GM23248 (cell line): ENCODE data around the gene COL18A1. TPM values are rescaled to one million over a fixed set of nuclear protein-coding genes. Genes with fewer than 3 reads are reported as not detected.

ENCODE experiments used
- DNase-seq: peaks from one replicate; pipeline ENCODE4 v3.0.0-alpha.2; 2015
- H2AFZ ChIP-seq: fragments of 200-600 bp; sonication (generic); 2 replicates; pipeline ENCODE4 v1.6.1; 2016; ENCODE audit warnings: antibody characterized with exemption
- H3F3A ChIP-seq: fragments of 200-600 bp; sonication (generic); 2 replicates; pipeline ENCODE4 v1.6.1; 2016; ENCODE audit warnings: mild to moderate bottlenecking, antibody characterized with exemption, mixed run types; ENCODE audit not compliant: insufficient read depth
- H3K27ac ChIP-seq: fragments of 200-600 bp; sonication (generic); 2 replicates; pipeline ENCODE4 v1.5.1; 2016; ENCODE audit warnings: mild to moderate bottlenecking
- H3K27me3 ChIP-seq: fragments of 200-600 bp; sonication (generic); replicated peaks from 2 replicates; pipeline ENCODE4 v1.6.1; 2016; ENCODE audit warnings: mild to moderate bottlenecking; ENCODE audit not compliant: insufficient read depth
- H3K36me3 ChIP-seq: fragments of 200-600 bp; sonication (generic); 2 replicates; pipeline ENCODE4 v1.6.1; 2016; ENCODE audit warnings: low read depth, mild to moderate bottlenecking
- H3K4me1 ChIP-seq: fragments of 200-600 bp; sonication (generic); 2 replicates; pipeline ENCODE4 v1.6.1; 2016; ENCODE audit warnings: mild to moderate bottlenecking; ENCODE audit not compliant: insufficient read depth
- H3K4me2 ChIP-seq: fragments of 200-600 bp; sonication (generic); one replicate; pipeline ENCODE4 v1.6.1; 2016; ENCODE audit warnings: mild to moderate bottlenecking; ENCODE audit not compliant: unreplicated experiment
- H3K4me3 ChIP-seq: fragments of 200-600 bp; sonication (generic); 2 replicates; pipeline ENCODE4 v1.5.1; 2016; ENCODE audit warnings: mild to moderate bottlenecking
- H3K79me2 ChIP-seq: fragments of 200-600 bp; sonication (generic); 2 replicates; pipeline ENCODE4 v1.6.1; 2016; ENCODE audit warnings: mild to moderate bottlenecking; ENCODE audit not compliant: insufficient read depth
- H3K9ac ChIP-seq: fragments of 200-600 bp; sonication (generic); 2 replicates; pipeline ENCODE4 v1.6.1; 2016; ENCODE audit warnings: mild to moderate bottlenecking
- H3K9me2 ChIP-seq: fragments of 200-600 bp; sonication (generic); 2 replicates; pipeline ENCODE4 v1.6.1; 2016; ENCODE audit warnings: mixed run types, mild to moderate bottlenecking, moderate library complexity; ENCODE audit not compliant: insufficient read depth
- H3K9me3 ChIP-seq: fragments of 200-600 bp; sonication (generic); one replicate; pipeline ENCODE4 v1.6.1; 2017; ENCODE audit warnings: low read depth
- H4K20me1 ChIP-seq: fragments of 200-600 bp; sonication (generic); 2 replicates; pipeline ENCODE4 v1.6.0; 2016; ENCODE audit not compliant: insufficient read depth
- EZH2 ChIP-seq: fragments of 200-600 bp; sonication (generic); IDR thresholded peaks from 2 replicates; pipeline ENCODE4 v1.6.1; 2018; ENCODE audit warnings: antibody characterized with exemption, mild to moderate bottlenecking; ENCODE audit not compliant: insufficient read depth, poor library complexity, severe bottlenecking
- EZH2phosphoT487 ChIP-seq: fragments of 200-600 bp; sonication (generic); IDR thresholded peaks from 2 replicates; pipeline ENCODE4 v1.6.1; 2018; ENCODE audit warnings: antibody characterized with exemption, moderate library complexity, mild to moderate bottlenecking, low read depth; ENCODE audit not compliant: insufficient read depth
- WGBS, 2 experiments: methylation state at CpG; one replicate each; pipeline ENCODE4 v1.1.6; 2015 to 2017; ENCODE audit warnings: low lambda C conversion rate in 2 of 2, low coverage in 1 of 2; ENCODE audit errors: missing lambda C conversion rate in 2 of 2; 5-methylcytosine and 5-hydroxymethylcytosine counted together
- in situ Hi-C: fragments of 300-500 bp; cut with MboI; formaldehyde crosslinking; loops from 2 replicates; pipeline ENCODE4 v1.15.0; 2020
- polyA plus RNA-seq: library from polyadenylated mRNA; unstranded; fragments of >200 nt; fragmentation: Nextera tagmentation; extraction: Ambion mirVana; gene quantifications from 2 replicates; pipeline ENCODE4 v1.2.1, GENCODE V29; 2016
- total RNA-seq: library from RNA; depleted of rRNA; stranded (reverse); fragments of >200 nt; shearing (Covaris generic); gene quantifications from 2 replicates; pipeline ENCODE4 v1.2.3, GENCODE V29; 2014

Gene COL18A1
- total and polyA plus RNA-seq, 2 experiments from 2014 or later, result 1.7 to 30.5 TPM

GRCh38 chr21:45420061-45421041, 15.4 kb downstream of the COL18A1 start:
- no peak overlapping the region for H2AFZ ChIP-seq

DNA sequence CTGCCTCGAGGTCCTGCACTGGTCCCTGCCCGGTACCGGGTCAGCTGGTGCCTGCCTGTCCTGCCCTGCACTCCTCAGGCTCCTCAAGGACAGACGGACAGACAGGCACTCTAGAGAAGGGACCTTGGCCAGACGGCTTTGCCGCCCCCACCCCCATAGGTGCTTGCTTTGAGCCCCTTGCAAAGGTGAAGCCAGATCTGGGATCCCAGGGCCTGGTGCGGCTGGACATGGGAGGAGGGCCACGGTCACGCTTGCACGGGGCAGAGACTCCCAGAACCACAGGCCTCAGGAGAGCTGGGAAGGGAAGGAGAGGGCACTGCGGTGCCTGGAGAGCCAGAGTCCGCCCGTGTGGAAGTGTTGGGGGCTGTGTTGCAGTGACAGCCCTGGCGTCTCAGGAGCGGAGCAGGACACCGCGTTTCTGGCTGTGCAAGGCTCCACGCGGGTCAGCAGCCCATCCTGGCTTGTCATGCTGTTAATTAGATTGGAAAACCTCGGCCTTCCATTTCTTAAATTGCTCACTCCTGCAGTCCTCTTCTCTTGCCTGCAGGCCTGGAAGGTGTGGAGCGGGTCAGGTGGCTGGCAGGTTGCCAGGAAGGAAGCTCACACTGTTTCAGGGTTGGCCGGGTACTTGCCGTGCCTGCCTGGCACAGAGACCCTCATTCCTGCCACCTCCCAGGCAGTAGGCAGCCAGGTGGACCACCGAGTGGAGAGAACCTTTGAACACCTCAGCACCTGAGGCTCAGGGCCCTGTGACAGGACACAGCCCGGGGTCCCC, 16.3 kb downstream of the COL18A1 start:
- Histone ChIP-seq H3K4me3 (no peak overlapping the region), H3K9me2 (no peaks in the 10 kb centered on the region), H3K4me2 (no peak overlapping the region), H3K36me3 (no peaks in the 10 kb centered on the region), H3K79me2 (no peaks in the 10 kb centered on the region), H3K9me3 (no peaks in the 10 kb centered on the region), H3K27me3 (no peaks in the 10 kb centered on the region), H3K27ac (no peak overlapping the region), H3K4me1 (no peaks in the 10 kb centered on the region), H3K9ac (no peak overlapping the region), H2AFZ (no peak overlapping the region), H3F3A (no peaks in the 10 kb centered on the region), H4K20me1 (no peaks in the 10 kb centered on the region)
- no peak for DNase-seq
- WGBS, 2 experiments, result 92 to 93% methylated on average over 22 to 25 of the region's 25 CpGs
- in situ Hi-C loops, result no loop called here
- no peak for TF ChIP-seq EZH2phosphoT487
- no peak for TF ChIP-seq EZH2

More at GRCh38 chr21:45420061-45421041, 15.4 kb downstream of the COL18A1 start:
- Histone ChIP-seq H3K27ac (no peak overlapping the region), H4K20me1 (no peaks in the 10 kb centered on the region), H3K4me3 (no peak overlapping the region), H3K36me3 (no peaks in the 10 kb centered on the region), H3K9ac (no peak overlapping the region), H3K9me3 (no peaks in the 10 kb centered on the region), H3K9me2 (no peaks in the 10 kb centered on the region), H3K79me2 (no peaks in the 10 kb centered on the region), H3K27me3 (no peaks in the 10 kb centered on the region), H3F3A (no peaks in the 10 kb centered on the region), H3K4me2 (no peak overlapping the region), H3K4me1 (no peaks in the 10 kb centered on the region)
- in situ Hi-C loops, result no loop called here
- DNase-seq, result no peak
- TF ChIP-seq EZH2 (no peak), EZH2phosphoT487 (no peak)
- 66 to 67% methylated on average over 31 to 36 of the region's 36 CpGs for WGBS, 2 experiments

DNA sequence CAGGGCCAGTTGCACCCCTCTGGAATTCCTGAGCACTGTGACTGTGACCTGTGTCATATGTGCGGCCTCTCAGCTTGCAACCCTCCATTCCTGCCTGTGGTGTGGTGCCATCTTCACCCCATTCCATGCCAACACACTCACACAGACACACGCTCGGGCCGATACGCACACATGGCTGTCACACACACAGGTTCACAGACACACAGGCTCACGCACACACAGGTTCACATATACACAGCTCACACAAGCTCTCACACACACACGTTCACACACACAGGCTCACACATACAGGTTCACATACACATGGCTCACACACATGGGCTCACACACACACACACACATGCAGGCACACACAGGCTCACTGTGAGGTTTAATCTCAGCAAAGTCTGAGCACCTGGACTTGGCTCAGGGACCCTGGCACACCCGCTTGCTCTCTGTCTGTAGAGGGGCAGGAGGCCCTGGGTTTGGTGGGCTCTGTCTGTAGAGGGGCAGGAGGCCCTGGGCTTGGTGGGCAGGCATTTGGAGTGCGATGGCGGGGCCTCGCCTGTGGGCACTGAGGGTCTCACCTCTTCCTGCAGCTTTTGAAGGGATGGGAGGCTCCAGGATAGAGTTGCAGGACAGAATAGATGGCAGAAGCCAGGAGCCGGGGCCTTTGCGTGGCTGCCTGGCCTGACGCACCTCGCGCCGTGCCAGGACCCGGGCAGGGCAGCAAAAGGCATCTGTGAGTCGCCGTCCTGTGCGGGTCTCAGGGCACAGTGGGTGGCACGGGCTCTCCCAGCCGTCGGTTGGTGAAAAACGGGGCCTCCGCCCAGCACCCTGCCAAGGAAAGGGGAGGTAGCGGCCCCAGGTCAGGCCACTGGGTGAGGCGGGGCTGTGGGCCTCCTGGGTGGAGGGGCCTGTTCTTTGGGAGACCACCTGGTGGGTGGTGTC, 17.1 kb downstream of the COL18A1 start:
- H3K27ac ChIP-seq, result no peak overlapping the region
- no peak for DNase-seq
- H3K9me2 ChIP-seq, result no peaks in the 10 kb centered on the region
- no peaks in the 10 kb centered on the region for H4K20me1 ChIP-seq
- no peak overlapping the region for H3K4me3 ChIP-seq
- H3K9ac ChIP-seq, result no peak overlapping the region
- in situ Hi-C loops, result no loop called here
- TF ChIP-seq EZH2phosphoT487 (no peak), EZH2 (no peak)
- H3F3A ChIP-seq, result no peaks in the 10 kb centered on the region
- no peaks in the 10 kb centered on the region for H3K27me3 ChIP-seq
- 94 to 95% methylated on average over 28 of the region's 28 CpGs for WGBS, 2 experiments
- H3K79me2 ChIP-seq, result no peaks in the 10 kb centered on the region
- no peaks in the 10 kb centered on the region for H3K9me3 ChIP-seq
- H3K4me1 ChIP-seq, result no peaks in the 10 kb centered on the region
- no peaks in the 10 kb centered on the region for H3K36me3 ChIP-seq
- no peak overlapping the region for H3K4me2 ChIP-seq
- H2AFZ ChIP-seq, result no peak overlapping the region
